HG02981 (cell line): ENCODE results near the gene TBC1D2B.
A peak's percentile ranks its signal among the peaks of the same experiment; 100 is the strongest.

Experiments
- ATAC-seq: cut with Tn5 transposase; IDR thresholded peaks from one replicate; pipeline ENCODE4 v1.9.1; 2021; ENCODE audit warnings: mild to moderate bottlenecking, moderate library complexity; ENCODE audit not compliant: unreplicated experiment

The TBC1D2B gene

GRCh38 chr15:78077053-78077870 lies at the start of gene TBC1D2B:
Gene TBC1D2B (minus strand): TSS chr15:78077711. CDS start chr15:78077652, 59 bp downstream.
- ATAC-seq: peak; percentile 79

DNA sequence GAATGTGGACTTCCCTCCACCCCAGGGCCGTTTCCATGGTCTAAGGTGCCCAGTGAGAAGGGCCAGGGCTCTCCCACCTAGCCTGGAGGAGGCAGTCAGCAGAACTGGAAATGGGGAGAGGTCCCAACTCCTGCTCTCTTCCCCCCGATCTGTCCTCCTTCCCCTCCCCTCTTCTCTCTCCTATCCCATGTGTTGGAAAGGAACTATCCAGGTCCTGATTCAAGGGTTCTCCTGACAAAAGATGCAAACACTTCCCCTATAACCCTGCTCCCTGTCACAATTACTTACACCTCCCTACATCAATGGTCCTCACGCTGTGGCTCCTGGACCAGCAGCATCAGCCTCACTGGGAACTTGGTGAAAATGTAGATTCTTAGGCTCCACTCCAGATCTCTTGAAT lies 47.8 kb upstream of the TBC1D2B start:
- ATAC-seq: no peak

- no peak for ATAC-seq
Measured at GRCh38 chr15:78120523-78120922, 43.0 kb upstream of the TBC1D2B start.

GRCh38 chr15:78112551-78112950 lies 35.0 kb upstream of the TBC1D2B start:
- no peak for ATAC-seq

DNA sequence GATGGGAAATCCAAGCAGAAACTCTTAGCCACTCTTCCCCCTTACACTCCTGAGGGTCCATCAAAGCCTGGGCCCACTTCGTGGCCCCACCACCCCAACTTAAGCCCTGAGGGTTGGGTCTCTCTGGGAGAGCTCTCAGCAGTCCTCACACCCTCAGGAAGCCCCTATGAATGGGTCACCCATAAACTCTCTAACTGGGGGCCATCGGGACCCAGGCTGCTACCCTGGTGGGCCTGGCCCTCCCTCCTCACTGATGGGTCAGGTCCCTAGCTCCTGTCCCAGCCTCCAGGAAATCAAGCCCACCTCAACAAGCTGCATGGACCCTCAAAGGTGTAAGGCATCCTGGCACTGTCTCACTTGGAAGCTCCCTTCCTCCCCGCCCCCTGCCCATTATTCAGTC lies 34.3 kb upstream of the TBC1D2B start:
- no peak for ATAC-seq

DNA sequence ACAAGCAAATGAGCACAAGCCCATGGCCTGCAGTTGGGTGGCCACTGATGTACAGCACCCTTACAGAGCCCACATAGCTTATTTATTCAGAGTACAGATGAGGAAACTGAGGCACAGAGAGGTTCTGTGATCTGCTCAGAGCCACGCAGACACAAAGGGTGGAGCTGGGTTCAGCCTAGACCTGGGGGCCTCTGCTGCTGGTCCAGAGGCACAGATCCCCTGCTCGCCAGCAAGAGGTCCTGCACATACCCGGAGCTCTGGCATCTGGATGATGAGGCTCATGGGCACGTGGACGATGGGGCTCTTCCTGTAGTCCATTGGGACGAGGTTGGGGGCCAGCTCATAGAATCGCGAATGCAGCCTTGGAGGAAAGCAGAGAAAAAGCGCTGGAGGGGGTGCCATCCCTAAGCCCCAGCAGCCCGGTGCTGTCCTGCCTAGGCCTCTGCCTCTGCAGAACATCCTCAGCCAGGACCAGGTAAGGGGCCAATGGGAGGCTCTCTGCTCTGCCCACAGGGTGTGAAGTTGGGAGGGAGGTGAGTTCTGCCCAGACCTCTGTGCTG lies 33.5 kb upstream of the TBC1D2B start:
- ATAC-seq: no peak

- ATAC-seq: no peak
Measured at GRCh38 chr15:78110096-78110495, 32.6 kb upstream of the TBC1D2B start.

GRCh38 chr15:78109156-78109555 lies 31.6 kb upstream of the TBC1D2B start:
- ATAC-seq: no peak

DNA sequence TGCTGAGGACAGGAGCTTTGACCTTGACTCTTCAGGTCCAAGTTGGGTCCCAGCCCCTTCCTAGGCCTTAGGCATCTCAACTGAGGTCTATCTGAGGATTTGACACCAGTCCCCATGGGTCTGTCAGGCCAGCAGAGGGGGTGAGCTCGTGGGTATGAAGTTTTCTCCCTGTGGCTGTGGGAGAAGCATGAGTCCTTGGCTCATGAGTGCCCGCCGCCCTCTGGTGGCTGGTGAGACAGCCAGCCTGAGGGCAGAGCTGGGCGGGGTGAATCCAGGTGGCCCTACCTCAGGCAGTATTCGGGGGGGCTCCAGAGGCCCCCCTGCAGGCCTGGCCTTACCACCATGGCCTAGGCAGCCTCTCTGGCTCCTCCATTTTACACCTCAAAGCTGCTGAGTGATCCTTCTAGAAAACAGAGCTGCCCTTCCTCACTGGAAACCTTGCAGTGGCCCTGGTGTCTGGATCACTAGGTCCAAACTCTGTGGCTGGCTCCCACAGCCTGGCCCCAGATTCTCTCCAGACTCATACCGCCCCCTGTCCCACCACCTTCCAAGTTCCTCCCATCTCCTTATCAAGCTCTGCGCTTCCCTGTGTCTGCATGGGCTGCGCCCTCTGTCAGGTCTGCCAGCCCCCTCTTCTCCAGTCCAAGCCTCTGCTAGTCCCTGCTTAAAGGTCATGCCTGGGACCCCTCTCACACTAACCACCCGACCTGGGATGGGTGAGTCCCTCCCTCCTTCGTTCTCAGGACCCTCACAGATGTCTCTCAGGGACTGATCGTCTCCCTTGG lies 31.0 kb upstream of the TBC1D2B start:
- ATAC-seq: no peak

GRCh38 chr15:78107471-78107870 lies 30.0 kb upstream of the TBC1D2B start:
- no peak for ATAC-seq

GRCh38 chr15:78105476-78106241 lies 28.1 kb upstream of the TBC1D2B start:
- no peak for ATAC-seq

DNA sequence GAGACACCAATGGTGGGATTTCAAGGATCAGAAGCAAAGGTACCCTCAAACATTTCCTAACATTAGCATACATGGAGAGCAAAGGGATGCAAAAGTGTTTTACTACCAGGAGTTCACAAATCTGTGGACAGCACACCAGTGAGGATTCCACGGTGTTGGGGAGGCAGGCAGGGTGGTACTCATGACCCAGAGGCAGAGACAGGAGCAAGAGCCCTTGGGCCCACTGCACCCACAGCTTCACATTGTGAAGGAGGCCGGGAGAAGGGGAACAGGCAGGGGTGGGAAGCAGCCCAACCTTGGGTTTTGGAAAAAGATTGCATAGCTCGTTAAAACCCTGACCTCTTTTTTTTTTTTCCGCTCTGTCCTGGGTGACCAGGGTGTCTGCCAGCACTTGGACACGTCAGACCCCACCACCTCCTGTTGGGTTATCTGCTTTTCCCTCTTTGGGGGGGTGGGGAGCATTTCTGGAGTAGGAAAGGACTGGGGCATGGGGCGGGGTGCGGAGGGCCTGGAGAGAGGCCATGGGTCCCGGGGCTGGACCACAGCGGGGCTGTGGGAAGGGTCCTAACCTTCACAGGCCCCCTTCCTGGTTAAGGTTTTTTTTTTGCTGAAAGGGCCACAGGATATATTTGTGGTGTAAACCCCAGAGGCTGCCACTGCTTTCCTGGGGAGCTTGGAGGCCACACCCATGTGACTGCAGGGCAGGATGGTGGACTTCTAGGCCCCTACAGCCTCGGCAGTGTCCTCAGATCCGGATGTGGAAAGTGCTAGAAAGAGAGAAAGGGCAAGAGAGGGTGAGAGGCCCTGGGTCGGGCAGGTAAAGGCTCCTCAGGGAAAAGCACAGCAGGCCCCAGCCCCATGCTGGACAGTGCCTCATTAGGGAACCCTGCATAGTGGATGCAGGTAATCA lies 27.3 kb upstream of the TBC1D2B start:
- ATAC-seq: no peak

- no peak for ATAC-seq
Measured at GRCh38 chr15:78104119-78104479, 26.6 kb upstream of the TBC1D2B start.

GRCh38 chr15:78103406-78104118 lies 26.1 kb upstream of the TBC1D2B start:
- peak; percentile 80 for ATAC-seq

- ATAC-seq: no peak
Measured at GRCh38 chr15:78102741-78103140, 25.2 kb upstream of the TBC1D2B start.

DNA sequence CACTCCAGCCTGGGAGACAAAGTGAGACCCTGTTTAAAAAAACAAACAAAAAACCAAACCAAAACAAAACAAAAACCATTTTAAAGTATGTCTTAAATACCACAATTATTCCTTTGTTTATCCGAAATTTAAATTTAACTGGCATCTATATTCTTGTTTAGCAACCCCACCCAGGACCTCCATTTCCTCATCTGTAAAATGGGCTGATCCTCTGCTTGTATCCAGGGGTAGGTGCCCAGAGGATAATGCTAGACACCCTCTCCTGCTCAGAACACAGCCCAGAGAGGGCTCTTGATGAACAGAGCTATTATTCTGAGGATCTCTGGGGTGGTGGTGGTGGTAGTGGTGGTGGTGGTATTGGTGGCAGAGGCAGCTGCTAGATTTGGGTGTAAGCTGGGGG lies 24.7 kb upstream of the TBC1D2B start:
- ATAC-seq: no peak

DNA sequence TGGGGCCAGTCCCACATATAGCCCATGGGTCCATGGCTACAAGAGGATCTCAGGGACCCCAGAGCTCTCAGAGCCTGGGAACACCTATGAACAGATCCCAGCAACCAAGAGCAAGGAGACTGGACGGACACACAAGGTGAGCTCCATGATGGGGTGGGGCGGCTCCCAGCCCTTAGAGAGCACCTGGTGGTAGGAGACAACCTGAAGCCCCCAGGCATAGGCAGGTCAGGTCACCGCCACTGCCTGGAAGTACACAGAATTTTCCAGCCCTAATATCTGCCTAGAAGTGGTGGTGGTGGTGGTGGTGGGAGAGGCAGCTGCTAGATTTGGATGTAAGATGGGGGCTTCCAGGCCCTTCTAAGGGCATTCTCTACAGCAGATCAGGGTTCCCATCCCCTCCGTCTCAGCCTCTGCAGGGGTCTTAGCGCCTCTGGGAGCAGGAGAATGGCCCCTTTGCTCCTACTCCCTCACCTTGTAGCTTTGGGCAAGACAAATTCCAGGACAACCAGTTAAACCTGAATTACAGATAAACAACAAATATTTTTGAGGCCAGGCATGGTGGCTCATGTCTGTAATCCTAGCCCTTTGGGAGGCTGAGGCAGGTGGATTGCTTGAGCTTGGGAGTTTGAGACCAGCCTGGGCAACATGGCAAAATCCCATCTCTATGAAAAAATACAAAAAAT lies 24.1 kb upstream of the TBC1D2B start:
- ATAC-seq: no peak

GRCh38 chr15:78100886-78101285 lies 23.4 kb upstream of the TBC1D2B start:
- ATAC-seq: no peak
